GM12873 (cell line): ENCODE measurements around the gene ARF1.

Experiments
- TF ChIP-seq, protein P1 (sequence below): IDR thresholded peaks from 2 replicates; pipeline ENCODE4 v1.5.1; 2012; ENCODE audit warnings: low read depth, mild to moderate bottlenecking, moderate library complexity, low read length, control low read depth; ENCODE audit not compliant: insufficient read depth; ENCODE audit errors: missing control alignments

Gene ARF1

DNA sequence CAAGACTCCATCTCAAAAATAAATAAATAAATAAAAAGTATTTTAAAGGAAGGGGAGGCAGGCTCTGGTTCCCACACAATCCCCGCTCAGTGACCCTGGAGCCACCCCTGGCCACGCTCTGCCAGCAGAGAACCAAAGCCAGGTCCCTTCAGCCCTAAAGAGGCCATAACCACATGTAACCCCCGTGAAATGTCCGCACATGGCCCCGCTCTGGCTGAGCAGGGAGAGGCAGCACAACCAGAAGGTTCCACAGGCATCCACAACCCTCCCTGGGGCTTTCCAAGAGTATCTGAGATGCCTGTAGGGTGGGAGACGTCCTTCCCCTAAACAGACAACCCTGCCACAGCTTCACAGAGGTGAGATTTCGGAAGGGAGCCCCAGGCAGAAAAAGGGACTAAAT, 1.4 kb upstream of the ARF1 start:
- TF ChIP-seq, protein P1, sequence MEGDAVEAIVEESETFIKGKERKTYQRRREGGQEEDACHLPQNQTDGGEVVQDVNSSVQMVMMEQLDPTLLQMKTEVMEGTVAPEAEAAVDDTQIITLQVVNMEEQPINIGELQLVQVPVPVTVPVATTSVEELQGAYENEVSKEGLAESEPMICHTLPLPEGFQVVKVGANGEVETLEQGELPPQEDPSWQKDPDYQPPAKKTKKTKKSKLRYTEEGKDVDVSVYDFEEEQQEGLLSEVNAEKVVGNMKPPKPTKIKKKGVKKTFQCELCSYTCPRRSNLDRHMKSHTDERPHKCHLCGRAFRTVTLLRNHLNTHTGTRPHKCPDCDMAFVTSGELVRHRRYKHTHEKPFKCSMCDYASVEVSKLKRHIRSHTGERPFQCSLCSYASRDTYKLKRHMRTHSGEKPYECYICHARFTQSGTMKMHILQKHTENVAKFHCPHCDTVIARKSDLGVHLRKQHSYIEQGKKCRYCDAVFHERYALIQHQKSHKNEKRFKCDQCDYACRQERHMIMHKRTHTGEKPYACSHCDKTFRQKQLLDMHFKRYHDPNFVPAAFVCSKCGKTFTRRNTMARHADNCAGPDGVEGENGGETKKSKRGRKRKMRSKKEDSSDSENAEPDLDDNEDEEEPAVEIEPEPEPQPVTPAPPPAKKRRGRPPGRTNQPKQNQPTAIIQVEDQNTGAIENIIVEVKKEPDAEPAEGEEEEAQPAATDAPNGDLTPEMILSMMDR = no peak

GRCh38 chr1:228081578-228082213, 812 bp upstream of the ARF1 start:
- TF ChIP-seq, protein P1 = no peak

DNA sequence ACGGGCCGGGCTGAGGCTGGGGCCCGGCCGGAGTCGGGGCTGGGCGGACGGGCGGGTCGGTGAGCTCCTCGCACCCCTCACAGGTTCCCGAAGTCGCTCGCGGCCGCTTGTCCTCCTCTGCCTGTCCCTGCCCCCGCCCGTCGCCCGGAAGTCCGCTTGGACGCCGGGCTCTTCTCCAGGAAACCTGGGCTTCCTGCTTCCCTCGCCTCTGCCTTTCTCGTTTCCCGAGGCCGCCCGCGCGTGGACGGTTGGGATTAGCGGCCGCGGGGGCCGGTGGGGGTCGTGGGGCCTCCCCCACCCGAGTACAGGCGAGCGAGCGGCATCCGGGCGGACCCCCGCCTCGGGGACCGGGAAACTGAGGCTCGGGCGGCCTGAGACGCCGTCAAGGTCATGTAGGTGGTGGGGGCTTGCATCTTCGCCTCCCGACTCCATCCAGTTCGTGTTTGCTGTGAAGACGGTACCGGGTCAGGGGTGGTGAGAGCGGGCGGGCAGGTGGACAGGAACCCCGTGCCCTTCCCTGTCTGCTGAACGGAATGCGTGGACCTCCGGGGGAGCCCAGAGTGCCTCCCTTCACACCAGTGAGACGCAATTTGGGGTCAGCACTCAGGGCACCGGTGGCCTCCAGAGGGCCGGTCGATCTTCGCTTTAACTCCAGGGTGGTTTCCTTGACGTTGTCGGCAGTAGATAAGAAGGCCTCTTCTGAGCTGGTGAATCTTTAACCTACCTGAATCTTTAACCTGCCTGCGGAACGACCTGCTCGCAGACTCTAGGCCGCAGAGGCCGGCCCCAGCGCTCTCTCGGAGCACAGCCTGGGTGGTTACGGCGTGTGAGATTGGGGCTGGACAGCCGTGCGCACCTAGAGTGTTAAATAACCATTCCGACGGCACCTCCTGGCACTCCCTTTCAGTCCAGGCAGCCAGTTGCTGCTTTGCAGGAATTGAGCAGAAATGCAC, 686 bp downstream of the ARF1 start:
- TF ChIP-seq, protein P1 = no peak

DNA sequence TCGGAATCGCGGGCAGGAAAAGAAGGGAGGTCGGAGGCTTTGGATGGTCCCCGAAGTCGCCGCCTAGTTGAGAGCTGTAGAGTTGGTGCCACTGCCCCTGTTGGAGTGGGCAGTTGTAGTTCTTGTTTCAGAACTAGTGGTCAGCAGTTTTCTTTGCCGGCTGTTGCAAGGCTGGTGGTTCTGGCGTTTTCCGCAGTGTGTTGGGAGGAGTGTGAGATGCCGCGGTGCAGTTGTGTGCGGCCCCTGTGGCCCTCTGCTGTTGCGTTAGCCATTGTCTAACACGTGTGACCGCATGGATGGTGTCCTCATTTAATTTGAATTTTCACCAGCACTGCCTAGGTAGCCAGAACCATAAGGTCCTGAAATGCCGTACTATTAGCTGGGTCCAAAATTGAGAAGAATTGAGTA, 1.4 kb downstream of the ARF1 start:
- TF ChIP-seq, protein P1 = no peak

DNA sequence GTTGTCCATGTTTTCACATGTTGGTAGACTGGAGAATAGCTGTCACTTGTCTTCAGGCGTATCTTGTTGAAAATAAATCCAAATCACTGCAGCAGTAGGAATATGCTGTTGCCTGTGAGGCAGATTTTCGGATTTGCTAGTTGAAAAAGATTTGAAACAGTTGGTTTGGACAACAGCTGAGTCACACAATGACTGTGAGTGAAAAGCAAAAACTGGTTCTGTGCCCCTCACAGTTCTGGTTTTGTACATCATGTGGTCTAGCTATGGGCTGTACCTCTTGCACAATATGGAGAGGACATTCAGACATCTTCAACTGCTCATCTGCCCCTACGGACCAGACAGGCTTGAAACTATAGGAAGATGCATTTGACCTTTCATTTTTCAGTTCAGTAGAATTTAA, 1.8 kb downstream of the ARF1 start:
- TF ChIP-seq, protein P1 = no peak

DNA sequence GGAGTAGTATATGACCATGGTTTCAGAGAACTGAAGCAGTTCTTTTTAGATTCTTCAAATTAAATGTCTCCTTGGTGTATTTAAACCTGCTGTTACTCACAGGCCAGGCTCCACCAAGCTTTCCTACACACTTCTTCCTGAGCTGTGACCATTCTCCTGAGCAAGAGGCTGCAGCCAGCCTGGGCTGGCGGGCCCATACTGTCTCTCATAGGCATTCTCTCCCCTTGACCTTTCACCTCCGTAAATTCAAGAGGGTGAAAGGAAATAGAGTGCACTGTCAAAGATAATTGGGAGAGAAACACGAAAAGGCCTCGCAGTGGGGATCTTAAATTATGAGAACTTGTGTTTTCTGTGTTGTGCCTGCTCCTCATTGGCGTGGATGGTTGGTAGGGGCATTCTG, 2.3 kb downstream of the ARF1 start:
- TF ChIP-seq, protein P1 = no peak

DNA sequence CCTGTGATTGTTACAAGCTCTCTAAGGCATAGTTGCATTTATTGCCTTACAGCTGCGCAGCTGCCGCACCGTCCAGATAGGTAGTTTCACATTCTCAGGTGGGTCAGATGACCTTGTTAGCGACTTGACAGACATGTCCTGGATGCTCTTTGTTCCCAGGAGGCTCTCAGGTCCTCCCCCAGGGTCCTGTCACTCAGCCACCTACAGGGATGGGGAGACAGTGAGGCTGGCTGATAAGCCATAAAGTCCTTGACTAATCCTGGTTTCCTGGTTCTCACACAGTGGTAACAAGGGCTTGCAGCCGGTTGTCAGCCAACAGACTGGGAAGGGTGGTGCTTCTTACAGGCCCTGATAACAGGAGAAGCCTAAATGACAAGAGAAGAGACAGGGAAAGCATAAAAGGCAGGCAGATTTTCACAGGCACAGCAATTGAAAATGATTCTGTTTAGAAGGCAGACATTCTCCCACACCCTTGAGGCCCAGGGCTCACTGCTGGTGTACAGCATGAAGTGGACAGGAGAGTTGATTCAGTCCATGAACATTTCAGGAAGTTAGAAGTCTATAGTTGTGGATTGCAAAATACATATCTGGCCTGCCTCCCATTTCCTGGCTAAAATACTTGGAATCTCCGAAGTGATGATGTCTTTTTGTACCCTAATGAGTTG, 2.9 kb downstream of the ARF1 start:
- TF ChIP-seq, protein P1 = no peak
